ENCODE measurements around the gene DTX1.

DNA sequence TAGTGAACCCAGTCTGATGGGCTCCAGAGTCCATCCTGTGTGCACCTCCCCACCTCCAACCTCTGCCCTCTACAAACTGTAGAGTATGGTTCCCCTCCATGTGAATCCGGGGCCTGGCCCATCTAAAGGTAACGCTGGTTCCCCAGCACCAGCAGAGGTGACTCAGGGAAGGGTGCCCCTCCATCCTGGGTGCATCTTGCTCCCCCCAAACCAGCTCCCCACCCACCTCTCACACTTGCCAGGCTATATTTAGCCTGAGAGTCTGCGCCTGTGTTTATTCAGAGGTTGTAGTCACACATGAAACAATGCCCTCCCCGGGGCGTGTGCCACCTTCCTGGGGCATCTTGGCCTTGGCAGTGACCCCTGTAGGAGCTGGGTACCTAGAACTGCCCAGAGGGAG is 52.8 kb downstream of the DTX1 start:
- TF ChIP-seq POLR2AphosphoS5 (IDR thresholded peaks at IDR 0.05; ENCODE audit: low read depth, low read length) (no peak), POLR2A (IDR thresholded peaks at IDR 0.05; ENCODE audit: low read depth, low read length) (no peak), POU2F2 (IDR thresholded peaks at IDR 0.05; ENCODE audit: low read depth, low read length) (no peak), SPI1 (IDR thresholded peaks at IDR 0.05; ENCODE audit: low read depth, low read length) (no peak), TAF1 (IDR thresholded peaks at IDR 0.05; ENCODE audit: low read depth, low read length) (no peak)

Data from GM12891 (cell line).